H9 (cell line): Measurements from ENCODE around the gene C1orf159. TPM values are rescaled to one million over a fixed set of nuclear protein-coding genes. Genes with fewer than 3 reads are reported as not detected.

Source experiments
- DNase-seq: peaks from one replicate; pipeline ENCODE4 v3.0.0-alpha.2; 2017
- H2AFZ ChIP-seq: one replicate; pipeline ENCODE4 v1.6.1; 2013; ENCODE audit warnings: mild to moderate bottlenecking, low read length, control low read depth, moderate library complexity
- H2AK5ac ChIP-seq: 2 replicates; pipeline ENCODE4 v1.6.1; 2013; ENCODE audit warnings: low read length, control low read depth, mixed read lengths; ENCODE audit not compliant: insufficient read length
- H2BK120ac ChIP-seq: one replicate; pipeline ENCODE4 v1.6.1; 2013; ENCODE audit warnings: low read depth, mild to moderate bottlenecking, low read length, control low read depth, inconsistent platforms; ENCODE audit not compliant: poor library complexity, severe bottlenecking
- H2BK12ac ChIP-seq: 2 replicates; pipeline ENCODE4 v1.6.1; 2013; ENCODE audit warnings: low read length, control low read depth, mixed read lengths, low read depth; ENCODE audit not compliant: insufficient read length
- H2BK15ac ChIP-seq: 2 replicates; pipeline ENCODE4 v1.6.1; 2013; ENCODE audit warnings: low read depth, low read length, control low read depth
- H2BK20ac ChIP-seq: one replicate; pipeline ENCODE4 v1.6.1; 2013; ENCODE audit warnings: low read depth, mild to moderate bottlenecking, low read length, control low read depth, inconsistent platforms; ENCODE audit not compliant: poor library complexity, severe bottlenecking
- H2BK5ac ChIP-seq: 2 replicates; pipeline ENCODE4 v1.6.1; 2013; ENCODE audit warnings: low read length, control low read depth, mixed read lengths; ENCODE audit not compliant: insufficient read length
- H3K14ac ChIP-seq: 2 replicates; pipeline ENCODE4 v1.6.1; 2013; ENCODE audit warnings: low read length, control low read depth; ENCODE audit not compliant: insufficient read depth
- H3K18ac ChIP-seq: 2 replicates; pipeline ENCODE4 v1.6.1; 2013; ENCODE audit warnings: low read depth, mild to moderate bottlenecking, mixed read lengths, low read length, control low read depth; ENCODE audit not compliant: insufficient read length
- H3K23ac ChIP-seq: 2 replicates; pipeline ENCODE4 v1.6.1; 2013; ENCODE audit warnings: low read length, control low read depth, mixed read lengths, low read depth; ENCODE audit not compliant: insufficient read length
- H3K23me2 ChIP-seq: 2 replicates; pipeline ENCODE4 v1.6.1; 2013; ENCODE audit warnings: low read depth, mild to moderate bottlenecking, mixed read lengths, low read length, control low read depth; ENCODE audit not compliant: insufficient read length, poor library complexity, severe bottlenecking
- H3K27ac ChIP-seq: 2 replicates; pipeline ENCODE4 v1.5.1; 2013; ENCODE audit warnings: low read length, control low read depth, mixed read lengths, low read depth; ENCODE audit not compliant: insufficient read length
- H3K27me3 ChIP-seq: 2 replicates; pipeline ENCODE4 v1.6.1; 2013; ENCODE audit warnings: low read length, control low read depth, inconsistent platforms; ENCODE audit not compliant: insufficient read depth
- H3K4ac ChIP-seq: 2 replicates; pipeline ENCODE4 v1.6.1; 2013; ENCODE audit warnings: low read depth, mild to moderate bottlenecking, control low read depth, inconsistent platforms, low read length, moderate library complexity
- H3K4me1 ChIP-seq: 2 replicates; pipeline ENCODE4 v1.6.1; 2013; ENCODE audit warnings: low read length, control low read depth, inconsistent platforms; ENCODE audit not compliant: insufficient read depth
- H3K4me2 ChIP-seq: 2 replicates; pipeline ENCODE4 v1.6.1; 2013; ENCODE audit warnings: low read length, control low read depth, mixed read lengths; ENCODE audit not compliant: insufficient read length, insufficient read depth
- H3K56ac ChIP-seq: 2 replicates; pipeline ENCODE4 v1.6.1; 2013; ENCODE audit warnings: low read depth, mild to moderate bottlenecking, mixed read lengths, low read length, control low read depth; ENCODE audit not compliant: insufficient read length
- H3K79me1 ChIP-seq: 2 replicates; pipeline ENCODE4 v1.6.1; 2013; ENCODE audit warnings: low read depth, mild to moderate bottlenecking, moderate library complexity, low read length, control low read depth, inconsistent platforms; ENCODE audit not compliant: insufficient read depth, poor library complexity, severe bottlenecking
- H3K79me2 ChIP-seq: 2 replicates; pipeline ENCODE4 v1.6.1; 2013; ENCODE audit warnings: low read length, control low read depth, inconsistent platforms; ENCODE audit not compliant: insufficient read depth
- H3K9ac ChIP-seq: 2 replicates; pipeline ENCODE4 v1.6.1; 2013; ENCODE audit warnings: low read length, control low read depth, mixed read lengths; ENCODE audit not compliant: insufficient read length; ENCODE audit errors: extremely low read depth
- H3K9me3 ChIP-seq: one replicate; pipeline ENCODE4 v1.6.1; 2013; ENCODE audit warnings: low read depth, low read length, inconsistent platforms; ENCODE audit not compliant: control insufficient read depth
- H3T11ph ChIP-seq: one replicate; pipeline ENCODE4 v1.6.1; 2013; ENCODE audit warnings: mild to moderate bottlenecking, low read length, control low read depth, inconsistent platforms
- H4K20me1 ChIP-seq: one replicate; pipeline ENCODE4 v1.6.1; 2013; ENCODE audit not compliant: control insufficient read depth, insufficient read length, insufficient read depth
- H4K5ac ChIP-seq: 2 replicates; pipeline ENCODE4 v1.6.1; 2013; ENCODE audit warnings: low read depth, mild to moderate bottlenecking, mixed read lengths, low read length, control low read depth; ENCODE audit not compliant: insufficient read length
- H4K8ac ChIP-seq: replicated peaks from 2 replicates; pipeline ENCODE4 v1.6.1; 2013; ENCODE audit warnings: low read length, control low read depth, mixed read lengths, low read depth; ENCODE audit not compliant: insufficient read length
- H4K91ac ChIP-seq: 2 replicates; pipeline ENCODE4 v1.6.1; 2013; ENCODE audit warnings: low read depth, mild to moderate bottlenecking, moderate library complexity, mixed read lengths, low read length, control low read depth; ENCODE audit not compliant: insufficient read length
- H3K27ac Mint-ChIP-seq, 3 experiments: 2 replicates in 2 of 3; 3 replicates in 1 of 3; pipeline ENCODE4 v1.8.0; 2020 to 2021; ENCODE audit warnings: mixed read lengths in 3 of 3, mild to moderate bottlenecking in 1 of 3, moderate library complexity in 1 of 3
- H3K27me3 Mint-ChIP-seq: 2 replicates; pipeline ENCODE4 v1.8.0; 2021; ENCODE audit warnings: low read depth, mild to moderate bottlenecking, moderate library complexity, mixed read lengths
- H3K36me3 Mint-ChIP-seq, 3 experiments: 2 replicates in 2 of 3; 3 replicates in 1 of 3; pipeline ENCODE4 v1.8.0; 2020 to 2021; ENCODE audit warnings: low read depth in 3 of 3, mixed read lengths in 3 of 3; ENCODE audit not compliant: insufficient read depth in 1 of 3
- H3K4me1 Mint-ChIP-seq, 2 experiments: 2 replicates each; pipeline ENCODE4 v1.8.0; 2020; ENCODE audit warnings: mixed read lengths in 2 of 2
- H3K4me3 Mint-ChIP-seq, 2 experiments: 2 replicates in 1 of 2; 3 replicates in 1 of 2; pipeline ENCODE4 v1.8.0; 2020 to 2021; ENCODE audit warnings: mild to moderate bottlenecking in 2 of 2, mixed read lengths in 2 of 2, moderate library complexity in 1 of 2
- H3K9me3 Mint-ChIP-seq, 2 experiments: 2 replicates in 1 of 2; 3 replicates in 1 of 2; pipeline ENCODE4 v1.8.0; 2020; ENCODE audit warnings: mild to moderate bottlenecking in 2 of 2, mixed read lengths in 2 of 2, moderate library complexity in 1 of 2
- WGBS: extraction: QIAGEN DNeasy Blood & Tissue Kit; methylation state at CpG from one replicate; pipeline ENCODE4 v1.1.7; 2013; ENCODE audit warnings: missing lambda C conversion rate, low lambda C conversion rate, mixed read lengths; ENCODE audit not compliant: insufficient read length; ENCODE audit errors: extremely low coverage; 5-methylcytosine and 5-hydroxymethylcytosine counted together
- total RNA-seq: library from RNA; stranded (reverse); gene quantifications from 2 replicates; pipeline ENCODE4 v1.2.1, GENCODE V29; 2021
- TF ChIP-seq, protein P1 (sequence below): fragments of 200-600 bp; sonication (generic); conservative IDR thresholded peaks from 3 replicates; pipeline ENCODE4 v1.8.0; 2021; ENCODE audit warnings: antibody characterized with exemption, mild to moderate bottlenecking

Gene C1orf159
- total RNA-seq, 1 experiment from 2014 or later = 12.3 TPM

DNA sequence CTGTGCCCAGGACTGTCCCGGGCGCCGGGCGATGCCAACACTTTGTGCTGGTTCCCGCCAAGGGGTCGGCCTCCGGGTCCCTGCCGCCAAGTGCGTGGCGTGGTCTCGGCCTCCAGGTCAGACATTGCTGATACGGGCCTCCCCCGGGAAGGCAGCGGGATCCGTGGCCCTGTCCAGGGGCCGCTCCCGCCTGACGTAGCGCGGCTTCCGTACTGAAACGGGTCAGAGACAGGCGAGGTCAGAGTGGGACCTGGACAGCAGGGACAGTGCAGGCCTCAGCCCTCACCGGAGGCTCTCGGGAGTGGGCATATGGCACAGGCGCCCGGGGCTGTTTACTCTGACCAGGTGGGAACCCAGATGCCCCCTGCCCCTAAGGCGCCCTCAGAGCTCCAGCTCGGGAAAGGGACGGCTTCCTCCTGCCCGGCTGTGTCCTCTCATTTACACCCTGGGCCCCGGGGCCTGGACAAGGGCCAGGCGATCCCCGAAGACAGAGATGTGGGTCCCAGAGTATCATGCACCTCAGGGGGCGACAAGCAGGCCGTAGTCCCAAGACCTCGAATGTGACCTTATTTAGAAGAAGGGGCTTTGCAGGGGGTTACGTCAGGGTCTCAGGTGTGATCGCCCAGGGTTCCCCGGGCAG lies 33.0 kb downstream of the C1orf159 start:
- Histone ChIP-seq H4K20me1 (no peaks in the 10 kb centered on the region), H3T11ph (no peak overlapping the region), H3K79me2 (no peaks in the 10 kb centered on the region), H2BK20ac (no peak overlapping the region), H3K56ac (no peak overlapping the region), H3K9me3 (no peaks in the 10 kb centered on the region), H3K79me1 (no peaks in the 10 kb centered on the region), H2BK12ac (no peak overlapping the region), H3K4me1 (no peaks in the 10 kb centered on the region; the same call in 1 of the 2 replicates), H3K27me3 (no peaks in the 10 kb centered on the region), H3K4ac (no peak overlapping the region), H4K91ac (no peak overlapping the region), H3K27ac (no peak overlapping the region), H3K23me2 (peaks cover 6% of the 10 kb centered on the region), H3K4me2 (no peak overlapping the region), H4K8ac (no peak overlapping the region), H2AK5ac (no peak overlapping the region), H4K5ac (no peak overlapping the region), H3K18ac (no peak overlapping the region), H2BK5ac (no peak overlapping the region), H3K9ac (no peak overlapping the region), H2AFZ (no peak overlapping the region), H2BK15ac (no peak overlapping the region), H2BK120ac (no peak overlapping the region), H3K14ac (no peak overlapping the region), H3K23ac (no peak overlapping the region)
- WGBS = no CpG with 5 or more reads among the region's 40 CpGs
- peak overlapping the region in 2 of 3 experiments; percentile 68 to 85; a peak in 3 of 7 replicates for H3K27ac Mint-ChIP-seq
- no peak overlapping the region for H3K4me3 Mint-ChIP-seq
- no peaks in the 10 kb centered on the region for H3K9me3 Mint-ChIP-seq
- TF ChIP-seq, protein P1, sequence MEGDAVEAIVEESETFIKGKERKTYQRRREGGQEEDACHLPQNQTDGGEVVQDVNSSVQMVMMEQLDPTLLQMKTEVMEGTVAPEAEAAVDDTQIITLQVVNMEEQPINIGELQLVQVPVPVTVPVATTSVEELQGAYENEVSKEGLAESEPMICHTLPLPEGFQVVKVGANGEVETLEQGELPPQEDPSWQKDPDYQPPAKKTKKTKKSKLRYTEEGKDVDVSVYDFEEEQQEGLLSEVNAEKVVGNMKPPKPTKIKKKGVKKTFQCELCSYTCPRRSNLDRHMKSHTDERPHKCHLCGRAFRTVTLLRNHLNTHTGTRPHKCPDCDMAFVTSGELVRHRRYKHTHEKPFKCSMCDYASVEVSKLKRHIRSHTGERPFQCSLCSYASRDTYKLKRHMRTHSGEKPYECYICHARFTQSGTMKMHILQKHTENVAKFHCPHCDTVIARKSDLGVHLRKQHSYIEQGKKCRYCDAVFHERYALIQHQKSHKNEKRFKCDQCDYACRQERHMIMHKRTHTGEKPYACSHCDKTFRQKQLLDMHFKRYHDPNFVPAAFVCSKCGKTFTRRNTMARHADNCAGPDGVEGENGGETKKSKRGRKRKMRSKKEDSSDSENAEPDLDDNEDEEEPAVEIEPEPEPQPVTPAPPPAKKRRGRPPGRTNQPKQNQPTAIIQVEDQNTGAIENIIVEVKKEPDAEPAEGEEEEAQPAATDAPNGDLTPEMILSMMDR = no peak
- H3K4me1 Mint-ChIP-seq = no peaks in the 10 kb centered on the region
- H3K27me3 Mint-ChIP-seq = peaks cover 5% of the 10 kb centered on the region; the same call in 1 of the 2 replicates
- no peak for DNase-seq
- H3K36me3 Mint-ChIP-seq = peaks cover 0 to 12% (median 0%) of the 10 kb centered on the region in 3 experiments; a peak in 5 of 7 replicates
